Neural crest cell (in vitro differentiated cells): Measurements from ENCODE around the gene NTRK1. TPM values are rescaled to one million over a fixed set of nuclear protein-coding genes. Genes with fewer than 3 reads are reported as not detected.

ENCODE experiments used
- DNase-seq: peaks from one replicate; pipeline ENCODE4 v3.0.0; 2021; ENCODE audit warnings: low read depth, mixed read lengths, low spot score
- H3K27ac Mint-ChIP-seq: one replicate; pipeline ENCODE4 v1.8.0; 2021; ENCODE audit warnings: mild to moderate bottlenecking, mixed read lengths; ENCODE audit not compliant: unreplicated experiment
- H3K27me3 Mint-ChIP-seq: 2 replicates; pipeline ENCODE4 v1.8.0; 2021; ENCODE audit warnings: low read depth, mild to moderate bottlenecking, mixed read lengths
- H3K36me3 Mint-ChIP-seq: 2 replicates; pipeline ENCODE4 v1.8.0; 2021; ENCODE audit warnings: low read depth, mild to moderate bottlenecking, mixed read lengths
- H3K4me1 Mint-ChIP-seq: 2 replicates; pipeline ENCODE4 v1.8.0; 2021; ENCODE audit warnings: mixed read lengths
- H3K4me3 Mint-ChIP-seq: one replicate; pipeline ENCODE4 v1.8.0; 2021; ENCODE audit warnings: mild to moderate bottlenecking, mixed read lengths
- H3K9me3 Mint-ChIP-seq: 2 replicates; pipeline ENCODE4 v1.8.0; 2021; ENCODE audit warnings: mixed read lengths
- total RNA-seq: library from RNA; stranded (reverse); gene quantifications from 2 replicates; pipeline ENCODE4 v1.2.1, GENCODE V29; 2021
- TF ChIP-seq, protein P1 (sequence below): fragments of 200-600 bp; sonication (generic); conservative IDR thresholded peaks from 2 replicates; pipeline ENCODE4 v1.5.0; 2021; ENCODE audit warnings: antibody characterized with exemption, mild to moderate bottlenecking

NTRK1 gene
- total RNA-seq, 1 donor from 2014 or later = 0.21 TPM

DNA sequence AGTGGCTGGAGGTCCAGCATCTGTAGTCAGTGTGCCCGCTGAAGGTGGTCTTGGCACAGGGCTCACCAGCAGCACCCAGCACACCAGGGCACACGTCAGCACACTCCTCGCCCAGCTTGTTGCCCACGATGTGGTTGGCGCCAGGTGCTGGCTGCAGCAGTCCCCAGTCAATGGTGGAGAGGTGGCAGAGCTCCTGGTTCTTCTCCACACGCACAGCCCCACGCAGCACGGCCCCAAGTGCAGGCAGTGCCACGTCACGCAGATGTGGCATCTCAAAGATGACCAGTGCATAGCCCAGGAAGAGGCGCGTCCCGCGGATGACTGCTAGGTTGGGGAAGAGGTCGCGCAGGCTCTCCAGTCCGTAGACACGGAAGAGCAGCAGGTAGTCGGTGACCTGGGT lies 6.9 kb upstream of the NTRK1 start:
- TF ChIP-seq, protein P1, sequence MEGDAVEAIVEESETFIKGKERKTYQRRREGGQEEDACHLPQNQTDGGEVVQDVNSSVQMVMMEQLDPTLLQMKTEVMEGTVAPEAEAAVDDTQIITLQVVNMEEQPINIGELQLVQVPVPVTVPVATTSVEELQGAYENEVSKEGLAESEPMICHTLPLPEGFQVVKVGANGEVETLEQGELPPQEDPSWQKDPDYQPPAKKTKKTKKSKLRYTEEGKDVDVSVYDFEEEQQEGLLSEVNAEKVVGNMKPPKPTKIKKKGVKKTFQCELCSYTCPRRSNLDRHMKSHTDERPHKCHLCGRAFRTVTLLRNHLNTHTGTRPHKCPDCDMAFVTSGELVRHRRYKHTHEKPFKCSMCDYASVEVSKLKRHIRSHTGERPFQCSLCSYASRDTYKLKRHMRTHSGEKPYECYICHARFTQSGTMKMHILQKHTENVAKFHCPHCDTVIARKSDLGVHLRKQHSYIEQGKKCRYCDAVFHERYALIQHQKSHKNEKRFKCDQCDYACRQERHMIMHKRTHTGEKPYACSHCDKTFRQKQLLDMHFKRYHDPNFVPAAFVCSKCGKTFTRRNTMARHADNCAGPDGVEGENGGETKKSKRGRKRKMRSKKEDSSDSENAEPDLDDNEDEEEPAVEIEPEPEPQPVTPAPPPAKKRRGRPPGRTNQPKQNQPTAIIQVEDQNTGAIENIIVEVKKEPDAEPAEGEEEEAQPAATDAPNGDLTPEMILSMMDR = no peak
- no peak overlapping the region for H3K4me3 Mint-ChIP-seq
- no peak overlapping the region for H3K27ac Mint-ChIP-seq
- peaks cover 78% of the 10 kb centered on the region for H3K27me3 Mint-ChIP-seq
- no peak for DNase-seq
- no peaks in the 10 kb centered on the region for H3K9me3 Mint-ChIP-seq
- H3K4me1 Mint-ChIP-seq = peaks cover 9% of the 10 kb centered on the region
- no peaks in the 10 kb centered on the region for H3K36me3 Mint-ChIP-seq

- Mint-ChIP-seq H3K9me3 (no peaks in the 10 kb centered on the region), H3K4me3 (no peak overlapping the region), H3K27ac (no peak overlapping the region), H3K27me3 (peaks cover 77% of the 10 kb centered on the region), H3K4me1 (peaks cover 10% of the 10 kb centered on the region), H3K36me3 (no peaks in the 10 kb centered on the region)
- TF ChIP-seq, protein P1 = no peak
- DNase-seq = no peak
Measured at GRCh38 chr1:156854634-156855033, 6.0 kb upstream of the NTRK1 start.

DNA sequence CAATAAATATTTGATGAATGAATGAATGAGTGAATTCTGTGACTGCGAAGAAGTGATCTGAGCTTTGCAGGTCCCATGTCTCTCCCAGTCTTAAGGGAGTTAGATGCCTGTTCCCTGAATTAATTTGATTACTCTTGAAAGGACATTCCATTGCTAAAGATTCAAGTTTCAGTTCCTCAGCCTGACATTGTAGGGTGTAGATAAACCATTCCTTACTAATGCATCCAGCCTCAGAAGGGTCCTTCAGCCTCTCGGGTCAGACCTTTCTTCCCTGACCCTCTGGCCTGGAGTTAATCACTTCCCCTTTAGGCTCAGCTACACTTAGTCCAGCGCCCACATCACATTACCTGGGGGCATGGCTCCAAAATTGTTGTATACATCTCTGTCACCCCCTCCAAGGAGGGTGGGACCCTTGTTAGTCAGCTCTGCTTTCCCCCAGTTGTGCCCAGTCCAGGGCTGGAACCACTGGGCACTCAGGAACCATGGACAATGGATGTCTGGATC lies 4.3 kb upstream of the NTRK1 start:
- Mint-ChIP-seq H3K27ac (no peak overlapping the region), H3K27me3 (peaks cover 74% of the 10 kb centered on the region), H3K4me1 (peaks cover 16% of the 10 kb centered on the region), H3K36me3 (no peaks in the 10 kb centered on the region), H3K9me3 (no peaks in the 10 kb centered on the region), H3K4me3 (no peak overlapping the region)
- TF ChIP-seq, protein P1 = no peak
- no peak for DNase-seq

- Mint-ChIP-seq H3K27me3 (peaks cover 79% of the 10 kb centered on the region), H3K4me1 (peaks cover 16% of the 10 kb centered on the region)
Measured at GRCh38 chr1:156857532-156857931, 3.1 kb upstream of the NTRK1 start.

DNA sequence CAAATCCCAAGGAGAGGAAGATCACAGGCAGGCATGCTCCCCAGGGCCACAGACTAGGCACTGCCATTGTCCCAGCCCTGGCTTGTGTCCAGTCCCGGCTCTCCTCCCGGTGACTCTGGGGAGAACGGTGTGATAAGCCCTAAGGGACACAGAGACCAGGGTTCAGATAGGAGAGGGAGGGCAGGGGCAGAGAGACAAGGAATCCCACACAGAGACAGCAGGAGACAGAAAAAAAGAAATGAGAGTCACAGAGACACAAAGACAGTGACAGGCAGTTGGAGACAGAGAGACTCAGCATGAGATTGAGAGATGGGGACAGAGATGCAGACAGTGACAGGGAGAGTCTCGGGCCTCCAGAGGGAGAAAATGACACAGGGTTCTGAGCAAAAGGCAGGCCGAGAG lies 2.1 kb upstream of the NTRK1 start:
- Mint-ChIP-seq H3K4me3 (peak overlapping the region; percentile 79), H3K9me3 (no peaks in the 10 kb centered on the region), H3K27ac (no peak overlapping the region), H3K4me1 (peaks cover 22% of the 10 kb centered on the region), H3K36me3 (no peaks in the 10 kb centered on the region), H3K27me3 (peaks cover 82% of the 10 kb centered on the region)
- DNase-seq = no peak
- TF ChIP-seq, protein P1 = no peak

More at GRCh38 chr1:156857532-156857931, 3.1 kb upstream of the NTRK1 start:
- TF ChIP-seq, protein P1 = no peak
- DNase-seq = no peak
- Mint-ChIP-seq H3K4me3 (no peak overlapping the region), H3K36me3 (no peaks in the 10 kb centered on the region), H3K27ac (no peak overlapping the region), H3K9me3 (no peaks in the 10 kb centered on the region)
